Medulla oblongata (tissue), 1 donor: ENCODE results near the gene CEP63.
A peak's percentile ranks its signal among the peaks of the same experiment; 100 is the strongest.

Experiments used
- DNase-seq: peaks from one replicate; pipeline ENCODE4 v3.0.0-alpha.2; 2015; ENCODE audit errors: extremely low spot score

Gene CEP63

DNA sequence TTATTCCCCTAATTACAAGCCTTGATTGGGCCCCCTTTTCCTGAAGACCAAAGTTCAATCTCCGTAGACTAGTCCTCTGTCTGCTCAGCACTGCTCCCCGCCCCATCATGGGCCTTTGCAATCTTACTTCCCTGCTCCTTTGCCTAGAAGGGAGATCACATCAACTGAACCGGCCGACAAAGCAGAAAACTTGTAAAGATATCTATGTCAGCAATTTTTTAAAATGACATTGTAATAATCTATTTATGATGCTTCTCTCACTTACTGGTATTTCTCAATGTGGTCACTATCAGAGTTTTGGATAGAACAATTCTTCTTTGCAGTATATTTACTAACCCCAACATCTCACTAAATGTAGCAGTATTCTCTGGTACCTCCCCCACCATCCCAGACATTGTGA is 17.3 kb upstream of the CEP63 start:
- DNase-seq, result no peak

- DNase-seq, result no peak
Observed at GRCh38 chr3:134471521-134472193, 14.2 kb upstream of the CEP63 start.

DNA sequence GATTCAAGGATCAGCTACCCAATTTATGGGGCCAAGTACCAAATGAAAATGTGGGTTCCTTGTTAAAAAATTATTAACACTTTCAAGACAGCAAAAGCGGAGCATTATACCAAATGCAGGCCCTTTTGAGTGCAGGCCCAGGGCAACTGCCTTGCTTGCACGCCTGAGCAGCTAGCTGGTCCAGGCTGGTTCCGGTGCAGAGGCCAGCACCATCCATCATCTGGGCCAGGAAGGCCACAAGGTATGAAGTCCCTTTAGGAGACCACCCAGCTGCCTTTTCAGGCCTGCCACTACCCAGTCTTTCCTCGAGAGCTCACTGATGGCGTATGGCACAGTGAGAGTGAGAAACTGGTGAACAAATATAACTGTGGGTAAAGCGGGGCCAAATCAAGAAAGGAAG is 13.0 kb upstream of the CEP63 start:
- no peak for DNase-seq

DNA sequence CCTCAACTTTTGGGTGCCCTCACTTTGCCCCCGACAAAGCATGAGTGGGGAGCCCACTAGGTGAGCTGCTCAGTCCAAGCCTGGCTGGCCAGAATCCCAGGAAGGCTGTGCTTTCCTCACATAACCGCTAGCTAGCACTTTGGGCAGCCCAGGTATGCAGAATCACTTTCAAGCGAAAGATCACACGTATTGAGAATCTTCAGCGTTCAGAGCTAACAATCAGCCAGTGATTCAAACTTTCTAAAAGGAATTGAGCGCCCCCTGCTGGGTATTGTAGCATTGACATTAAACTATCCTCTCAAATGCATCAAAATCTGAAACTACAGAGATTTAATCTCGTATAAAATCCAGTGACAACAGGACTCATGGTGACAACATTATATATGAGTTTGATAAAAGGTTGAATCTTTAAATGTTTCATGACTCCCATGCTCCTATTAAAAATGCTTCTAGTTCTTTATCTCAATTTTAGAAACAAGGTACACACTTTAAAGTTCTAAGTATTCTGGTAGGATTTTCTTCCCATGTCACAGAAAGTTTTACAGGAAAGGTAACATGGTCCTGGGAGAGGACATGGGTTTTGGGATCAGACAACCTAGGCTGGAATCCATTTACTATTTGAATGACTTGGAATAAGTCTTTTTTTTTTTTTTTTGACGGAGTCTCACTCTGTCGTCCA is 11.8 kb upstream of the CEP63 start:
- DNase-seq, result peak; percentile 94

DNA sequence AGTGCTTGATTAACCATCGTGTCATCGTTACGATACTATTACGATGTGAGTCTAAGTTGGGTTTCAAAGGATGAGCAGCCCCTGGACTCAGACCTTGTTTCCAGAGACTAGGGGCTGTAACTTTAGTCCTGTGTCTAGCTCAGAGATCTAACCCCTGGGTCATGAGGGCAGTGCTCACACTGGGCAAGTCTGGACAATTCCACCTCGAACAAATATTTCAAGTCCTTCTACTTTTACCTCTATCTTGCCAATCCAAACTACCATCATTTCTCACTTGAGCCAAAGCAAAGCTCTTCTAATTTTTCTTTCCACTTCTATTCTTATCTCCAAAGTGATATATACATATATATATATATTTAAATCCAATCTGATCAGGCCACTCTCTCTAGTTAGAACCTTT is 10.9 kb upstream of the CEP63 start:
- no peak for DNase-seq

GRCh38 chr3:134476306-134476705 is 9.6 kb upstream of the CEP63 start:
- DNase-seq, result no peak

GRCh38 chr3:134477002-134477401 is 8.9 kb upstream of the CEP63 start:
- no peak for DNase-seq

- no peak for DNase-seq
Observed at GRCh38 chr3:134477938-134478337, 7.9 kb upstream of the CEP63 start.

- DNase-seq, result no peak
Observed at GRCh38 chr3:134480546-134480945, 5.3 kb upstream of the CEP63 start.

DNA sequence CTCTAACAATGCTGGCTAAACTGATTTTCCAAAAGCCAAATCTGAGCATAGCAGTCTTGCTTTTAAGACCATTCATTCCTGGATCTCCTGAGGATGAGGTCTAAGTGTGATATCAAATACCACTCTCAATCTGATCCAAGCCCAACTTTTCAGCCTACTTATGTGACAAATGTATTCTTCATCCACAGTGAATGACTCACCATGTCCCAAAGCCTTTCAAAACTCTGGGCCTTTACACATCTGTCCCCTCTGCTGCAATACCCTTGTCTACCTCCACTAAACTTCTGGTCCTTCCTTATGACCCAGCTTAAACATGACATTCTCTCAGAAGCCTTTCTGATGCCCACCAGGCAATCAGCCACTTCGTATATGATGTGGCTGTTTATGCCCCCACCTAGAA is 4.7 kb upstream of the CEP63 start:
- no peak for DNase-seq

GRCh38 chr3:134482622-134483021 is 3.2 kb upstream of the CEP63 start:
- DNase-seq, result no peak

GRCh38 chr3:134483195-134483900 is 2.5 kb upstream of the CEP63 start:
- DNase-seq, result no peak

- no peak for DNase-seq
Observed at GRCh38 chr3:134485075-134485717, 661 bp upstream of the CEP63 start.

GRCh38 chr3:134486577-134487041 is 752 bp downstream of the CEP63 start:
- DNase-seq, result peak; percentile 40

GRCh38 chr3:134487406-134487805 is 1.5 kb downstream of the CEP63 start:
- peak; percentile 38 for DNase-seq

DNA sequence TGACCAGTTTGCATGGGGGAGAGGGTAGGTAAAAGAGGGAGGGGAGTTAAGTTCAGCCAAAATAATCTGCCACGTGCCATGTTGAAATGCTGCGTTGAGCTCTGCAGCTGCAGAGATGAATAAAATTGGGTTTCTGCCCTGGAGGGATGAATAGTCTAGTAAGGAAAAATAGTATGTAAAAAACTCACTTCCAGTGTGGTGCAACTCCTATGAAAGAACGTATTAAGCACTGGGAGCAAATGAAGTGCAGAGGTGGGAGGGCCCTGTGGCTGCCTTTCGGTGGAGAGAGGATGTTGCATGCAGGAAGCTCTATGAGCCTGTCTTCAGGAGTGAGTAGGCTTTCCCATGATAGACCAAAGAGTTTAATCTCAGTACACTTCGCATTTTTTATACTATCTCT is 8.6 kb downstream of the CEP63 start:
- DNase-seq, result no peak

DNA sequence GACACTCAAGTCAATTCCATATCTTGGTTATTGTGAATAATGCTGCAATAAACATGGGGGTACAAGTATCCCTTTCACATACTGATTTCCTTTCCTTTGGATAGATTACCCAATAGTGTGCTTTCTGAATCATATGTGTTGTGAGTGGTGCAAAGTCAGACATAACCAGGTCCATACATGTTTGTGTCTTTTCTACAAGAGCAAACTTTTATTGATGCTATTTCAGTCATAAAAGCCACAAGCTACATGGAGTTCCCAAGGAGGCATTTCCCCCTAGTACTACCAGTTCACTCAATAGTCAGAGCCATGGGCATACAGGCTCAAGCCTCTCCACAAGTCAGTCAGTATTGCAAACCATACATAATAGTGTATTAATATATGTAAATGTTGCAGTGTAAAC is 10.1 kb downstream of the CEP63 start:
- no peak for DNase-seq

- no peak for DNase-seq
Observed at GRCh38 chr3:134496471-134497071, 10.7 kb downstream of the CEP63 start.

DNA sequence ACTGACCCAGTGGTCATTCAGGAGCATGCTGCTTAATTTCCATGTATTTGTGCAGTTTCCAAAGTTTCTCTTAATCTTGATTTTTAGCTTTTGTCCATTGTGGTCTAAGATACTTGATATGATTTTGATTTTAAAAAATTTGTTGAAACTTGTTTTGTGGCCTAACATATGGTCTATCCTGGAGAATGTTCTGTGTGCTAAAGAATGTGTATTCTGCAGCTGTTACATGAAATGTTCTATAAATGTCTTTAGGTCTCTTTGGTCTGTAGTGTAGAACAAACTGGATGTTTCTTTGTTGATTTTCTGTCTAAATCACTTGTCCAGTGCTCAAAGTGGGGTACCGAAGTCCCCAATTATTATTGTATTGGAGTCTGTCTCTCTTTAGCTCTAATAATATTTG is 17.4 kb downstream of the CEP63 start:
- no peak for DNase-seq

DNA sequence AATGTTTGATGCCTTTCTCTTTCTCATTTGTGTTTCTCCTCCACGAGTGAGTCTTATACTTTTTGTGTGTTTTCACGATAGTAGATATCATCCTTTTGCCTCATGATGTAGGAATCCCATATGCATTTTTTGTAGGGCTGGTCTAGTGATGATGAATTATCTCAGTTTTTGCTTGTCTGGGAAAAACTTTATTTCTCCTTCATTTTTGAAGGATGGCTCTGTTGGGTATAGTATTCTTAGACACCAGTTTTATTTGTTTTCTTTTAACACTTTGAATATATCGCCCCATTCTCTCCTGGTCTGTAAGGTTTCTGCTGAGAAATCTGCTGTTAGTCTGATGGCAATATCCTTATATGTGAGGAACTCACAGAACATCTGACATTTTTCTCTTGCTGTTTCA is 18.3 kb downstream of the CEP63 start:
- no peak for DNase-seq

DNA sequence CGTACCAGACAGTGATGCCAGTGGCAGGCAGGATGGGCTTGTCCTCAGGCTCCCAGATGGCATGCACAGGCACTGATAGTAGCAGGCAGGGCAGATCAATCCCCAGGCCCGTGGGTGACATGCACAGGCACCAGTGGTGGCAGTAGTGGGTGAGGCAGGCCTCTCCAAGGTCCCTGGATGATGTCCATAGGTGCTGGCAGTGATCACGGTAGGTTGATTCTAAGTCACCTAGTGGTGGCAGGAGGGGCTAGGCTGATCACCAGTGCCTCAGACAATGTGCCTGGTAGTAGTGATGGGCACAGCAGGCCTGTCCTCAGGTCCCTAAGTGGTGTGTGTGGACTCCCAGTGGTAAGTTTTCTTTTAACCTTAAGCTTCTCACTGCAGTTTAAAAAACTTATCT is 19.6 kb downstream of the CEP63 start:
- DNase-seq, result no peak

GRCh38 chr3:134511500-134511899 is 25.6 kb downstream of the CEP63 start:
- no peak for DNase-seq
